Neural progenitor cell (in vitro differentiated cells): ENCODE measurements around the gene AUTS2.

ENCODE experiments used
- EZH2 ChIP-seq: fragments of 200-600 bp; sonication (generic); IDR thresholded peaks from 2 replicates; pipeline ENCODE4 v1.6.1; 2017; ENCODE audit warnings: antibody characterized with exemption, mild to moderate bottlenecking, moderate library complexity
- EZH2phosphoT487 ChIP-seq: fragments of 200-600 bp; sonication (generic); IDR thresholded peaks from 2 replicates; pipeline ENCODE4 v1.6.1; 2017; ENCODE audit warnings: antibody characterized with exemption
- TF ChIP-seq, protein P1 (sequence below): fragments of 200-600 bp; sonication (generic); IDR thresholded peaks from 2 replicates; pipeline ENCODE4 v1.5.1; 2017; ENCODE audit warnings: antibody characterized with exemption, mild to moderate bottlenecking

DNA sequence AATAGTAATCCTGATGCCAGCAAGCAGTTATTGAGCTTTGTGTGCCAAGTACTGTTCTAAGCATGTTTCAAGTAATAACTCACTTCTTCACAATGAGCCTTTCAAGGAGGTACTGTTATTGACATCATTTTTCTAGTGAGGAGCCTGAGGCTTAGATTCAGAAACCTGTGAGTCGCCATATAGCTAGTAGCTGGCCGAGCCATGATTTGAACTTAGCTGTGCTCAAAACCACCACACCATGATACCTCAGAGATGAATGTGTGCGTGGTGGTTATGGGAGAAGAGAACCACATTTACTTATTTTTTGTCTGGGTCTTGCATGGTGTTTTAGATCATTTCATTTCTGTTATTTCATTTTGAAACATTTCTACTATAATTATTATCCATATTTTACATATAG lies 578.9 kb downstream of the AUTS2 start:
- TF ChIP-seq EZH2 (no peak), EZH2phosphoT487 (no peak)
- TF ChIP-seq, protein P1, sequence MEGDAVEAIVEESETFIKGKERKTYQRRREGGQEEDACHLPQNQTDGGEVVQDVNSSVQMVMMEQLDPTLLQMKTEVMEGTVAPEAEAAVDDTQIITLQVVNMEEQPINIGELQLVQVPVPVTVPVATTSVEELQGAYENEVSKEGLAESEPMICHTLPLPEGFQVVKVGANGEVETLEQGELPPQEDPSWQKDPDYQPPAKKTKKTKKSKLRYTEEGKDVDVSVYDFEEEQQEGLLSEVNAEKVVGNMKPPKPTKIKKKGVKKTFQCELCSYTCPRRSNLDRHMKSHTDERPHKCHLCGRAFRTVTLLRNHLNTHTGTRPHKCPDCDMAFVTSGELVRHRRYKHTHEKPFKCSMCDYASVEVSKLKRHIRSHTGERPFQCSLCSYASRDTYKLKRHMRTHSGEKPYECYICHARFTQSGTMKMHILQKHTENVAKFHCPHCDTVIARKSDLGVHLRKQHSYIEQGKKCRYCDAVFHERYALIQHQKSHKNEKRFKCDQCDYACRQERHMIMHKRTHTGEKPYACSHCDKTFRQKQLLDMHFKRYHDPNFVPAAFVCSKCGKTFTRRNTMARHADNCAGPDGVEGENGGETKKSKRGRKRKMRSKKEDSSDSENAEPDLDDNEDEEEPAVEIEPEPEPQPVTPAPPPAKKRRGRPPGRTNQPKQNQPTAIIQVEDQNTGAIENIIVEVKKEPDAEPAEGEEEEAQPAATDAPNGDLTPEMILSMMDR, result no peak
